ENCODE data around the gene METTL9.

DNA sequence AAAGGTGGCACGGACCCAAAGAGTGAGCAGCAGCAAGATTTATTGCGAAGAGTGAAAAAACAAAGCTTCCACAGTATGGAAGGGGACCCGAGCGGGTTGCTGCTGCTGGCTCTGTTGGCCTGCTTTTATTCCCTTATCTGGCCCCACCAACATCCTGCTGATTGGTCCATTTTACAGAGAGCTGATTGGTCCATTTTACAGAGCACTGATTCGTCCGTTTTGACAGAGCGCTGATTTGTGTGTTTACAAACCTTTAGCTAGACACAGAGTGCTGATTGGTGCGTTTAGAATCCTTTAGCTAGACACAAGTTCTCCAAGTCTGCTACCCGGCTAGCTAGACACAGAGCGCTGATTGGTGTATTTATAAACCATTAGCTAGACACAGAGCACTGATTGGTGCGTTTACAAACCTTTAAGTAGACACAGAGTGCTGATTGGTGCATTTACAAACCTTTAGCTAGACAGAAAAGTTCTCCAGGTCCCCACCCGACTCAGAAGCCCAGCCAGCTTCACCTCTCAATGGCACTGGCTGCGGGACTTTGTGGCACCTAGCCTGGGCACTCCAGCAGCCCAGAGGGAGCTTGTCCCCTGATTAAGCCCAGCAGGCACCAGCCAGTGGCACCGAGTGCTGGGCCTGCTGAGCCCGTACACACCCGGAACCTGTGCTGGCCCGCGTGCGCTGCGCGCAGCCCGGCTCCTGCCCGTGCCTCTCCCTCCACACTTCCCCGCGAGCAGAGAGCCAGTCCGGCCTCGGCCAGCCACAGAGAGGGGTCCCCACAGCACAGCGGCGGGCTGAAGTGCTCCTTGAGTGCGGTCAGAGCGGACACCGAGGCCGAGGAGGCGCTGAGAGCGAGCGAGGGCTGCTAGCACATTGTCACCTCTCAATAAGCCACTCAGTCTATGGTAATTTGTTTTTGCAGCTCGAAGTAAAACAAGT lies 37.9 kb downstream of the METTL9 start:
- TF ChIP-seq CTCF (IDR thresholded peaks at IDR 0.05) (no peak), POLR2A (IDR thresholded peaks at IDR 0.05) (no peak)

Data from uterus (tissue), 2 donors.